Liver (tissue), 3 donors: ENCODE measurements around the gene PISD.

Source experiments
- ATF3 ChIP-seq: IDR thresholded peaks from 2 replicates; pipeline ENCODE4 v1.6.1; 2016; ENCODE audit warnings: antibody characterized with exemption
- CTCF ChIP-seq: fragments of 150-350 bp; IDR thresholded peaks from 2 replicates; pipeline ENCODE4 v1.5.1; 2017; ENCODE audit warnings: improper control_type of control experiment, low read depth, low read length; ENCODE audit not compliant: missing input control
- FOXA1 ChIP-seq: IDR thresholded peaks from 2 replicates; pipeline ENCODE4 v1.6.1; 2016; ENCODE audit warnings: antibody characterized with exemption
- GABPA ChIP-seq, 2 donors: IDR thresholded peaks in 1 of 2; conservative IDR thresholded peaks in 1 of 2; 2 replicates each; pipeline ENCODE4 v1.6.1; 2016; ENCODE audit warnings: antibody characterized with exemption in 2 of 2, mild to moderate bottlenecking in 1 of 2, moderate library complexity in 1 of 2
- MAX ChIP-seq: IDR thresholded peaks from 2 replicates; pipeline ENCODE4 v1.6.1; 2016; ENCODE audit warnings: antibody characterized with exemption
- NR2F2 ChIP-seq: IDR thresholded peaks from 2 replicates; pipeline ENCODE4 v1.6.1; 2016; ENCODE audit warnings: antibody characterized with exemption
- RAD21 ChIP-seq, 2 donors: IDR thresholded peaks; 2 replicates each; pipeline ENCODE4 v1.6.1; 2016; ENCODE audit warnings: antibody characterized with exemption in 2 of 2, mild to moderate bottlenecking in 2 of 2
- REST ChIP-seq: IDR thresholded peaks from 2 replicates; pipeline ENCODE4 v1.6.1; 2016; ENCODE audit warnings: antibody characterized with exemption, mild to moderate bottlenecking
- RXRA ChIP-seq, 2 donors: IDR thresholded peaks; 2 replicates each; pipeline ENCODE4 v1.6.1; 2017 to 2018; ENCODE audit warnings: antibody characterized with exemption in 2 of 2, mild to moderate bottlenecking in 1 of 2
- SP1 ChIP-seq: IDR thresholded peaks from 2 replicates; pipeline ENCODE4 v1.6.1; 2018; ENCODE audit warnings: antibody characterized with exemption, mild to moderate bottlenecking
- TAF1 ChIP-seq: conservative IDR thresholded peaks from 2 replicates; pipeline ENCODE4 v1.6.1; 2016; ENCODE audit warnings: antibody characterized with exemption, mild to moderate bottlenecking
- YY1 ChIP-seq: IDR thresholded peaks from 2 replicates; pipeline ENCODE4 v1.6.1; 2016; ENCODE audit warnings: antibody characterized with exemption, mild to moderate bottlenecking
- donor health status: healthy.
- donor health status: healthy.

- TF ChIP-seq CTCF (no peak), GABPA (IDR thresholded peaks at IDR 0.05 in 1 of 2, conservative IDR thresholded peaks at IDR 0.05 in 1 of 2) (no peak), TAF1 (no peak), SP1 (no peak), YY1 (no peak), NR2F2 (no peak), REST (no peak), FOXA1 (no peak), RAD21 (IDR thresholded peaks at IDR 0.05) (no peak), ATF3 (no peak), RXRA (IDR thresholded peaks at IDR 0.05) (no peak), MAX (no peak)
These were observed 638 bp upstream of the PISD start for GRCh38 chr22:31662668-31663037.
